ENCODE data around the gene CNR2.
"Not testable (repeated sequence)": the region's sequence is repeated elsewhere in the genome, so short reads cannot be mapped to it uniquely, and the experiment has no call there.

Gene CNR2

GRCh38 chr1:23902321-23903278, 10.6 kb downstream of the CNR2 start:
- ChIA-PET CTCF (interaction anchor here (0.7 kb wide), 1 partner anchor 131 kb away, joined by 3 read pairs; no protein-coding TSS in a partner anchor), POLR2A (no interaction called here)
- peaks cover 0 to 52% (median 34%) of the 10 kb centered on the region in 4 experiments for H3K4me1 ChIP-seq (ENCODE audit: control extremely low read depth in 1 of 4, control insufficient read depth in 4 of 4, insufficient read depth in 4 of 4, low read length in 3 of 4)

GRCh38 chr1:23900017-23900416, 13.1 kb downstream of the CNR2 start:
- H3K4me3 ChIP-seq (ENCODE audit: control insufficient read depth in 1 of 7, extremely low read depth in 1 of 7, insufficient read depth in 4 of 7, low read depth in 2 of 7, low read length in 6 of 7); DNase-seq; H3K36me3 ChIP-seq (ENCODE audit: control insufficient read depth in 4 of 4, insufficient read depth in 4 of 4, low read length in 3 of 4); H3K9me3 ChIP-seq (ENCODE audit: control extremely low read depth in 1 of 5, control insufficient read depth in 4 of 5, insufficient read depth in 2 of 5, low read depth in 1 of 5, low read length in 4 of 5); POLR2A ChIA-PET; H3K27ac ChIP-seq (ENCODE audit: insufficient read depth in 1 of 2, low read depth in 1 of 2, low read length in 2 of 2, poor library complexity in 1 of 2, severe bottlenecking in 2 of 2): not testable (repeated sequence)
- CTCF ChIA-PET = interaction anchor here (0.6 to 1.1 kb wide), 3 partner anchors 17 to 404 kb away, joined by 3 to 4 read pairs (median 3); no protein-coding TSS in a partner anchor
- WGBS (ENCODE audit: insufficient coverage) = 100% methylated on average over 2 of the region's 8 CpGs
- Histone ChIP-seq H3K27me3 (replicated peaks in 2 of 5; ENCODE audit: control insufficient read depth in 4 of 5, insufficient read depth in 5 of 5, low read length in 4 of 5) (peaks cover 0 to 37% (median 18%) of the 10 kb centered on the region in 5 experiments), H3K4me1 (ENCODE audit: control extremely low read depth in 1 of 4, control insufficient read depth in 4 of 4, insufficient read depth in 4 of 4, low read length in 3 of 4) (peaks cover 9 to 55% (median 45%) of the 10 kb centered on the region in 4 experiments)

More at GRCh38 chr1:23902321-23903278, 10.6 kb downstream of the CNR2 start:
- peaks cover 0 to 2% (median 0%) of the 10 kb centered on the region in 4 experiments for H3K36me3 ChIP-seq (ENCODE audit: control insufficient read depth in 4 of 4, insufficient read depth in 4 of 4, low read length in 3 of 4)
- no peaks in the 10 kb centered on the region for H3K9me3 ChIP-seq (ENCODE audit: control extremely low read depth in 1 of 5, control insufficient read depth in 4 of 5, insufficient read depth in 2 of 5, low read depth in 1 of 5, low read length in 4 of 5)
- H3K27ac ChIP-seq (ENCODE audit: insufficient read depth in 1 of 2, low read depth in 1 of 2, low read length in 2 of 2, poor library complexity in 1 of 2, severe bottlenecking in 2 of 2) = no peak overlapping the region
- WGBS (ENCODE audit: insufficient coverage) = 28% methylated on average over 77 of the region's 92 CpGs
- DNase-seq = peak in 1 of 3 donors; percentile 53
- H3K27me3 ChIP-seq (replicated peaks in 2 of 5; ENCODE audit: control insufficient read depth in 4 of 5, insufficient read depth in 5 of 5, low read length in 4 of 5) = peaks cover 0 to 37% (median 20%) of the 10 kb centered on the region in 5 experiments
- H3K4me3 ChIP-seq (ENCODE audit: control insufficient read depth in 1 of 7, extremely low read depth in 1 of 7, insufficient read depth in 4 of 7, low read depth in 2 of 7, low read length in 6 of 7) = peak overlapping the region in 6 of 7 experiments; percentile 20 to 61 (median 38)

GRCh38 chr1:23899070-23899469, 14.1 kb downstream of the CNR2 start:
- no peaks in the 10 kb centered on the region for H3K36me3 ChIP-seq (ENCODE audit: control insufficient read depth in 4 of 4, insufficient read depth in 4 of 4, low read length in 3 of 4)
- no peak overlapping the region for H3K27ac ChIP-seq (ENCODE audit: insufficient read depth in 1 of 2, low read depth in 1 of 2, low read length in 2 of 2, poor library complexity in 1 of 2, severe bottlenecking in 2 of 2)
- H3K4me3 ChIP-seq (ENCODE audit: control insufficient read depth in 1 of 7, extremely low read depth in 1 of 7, insufficient read depth in 4 of 7, low read depth in 2 of 7, low read length in 6 of 7) = peak overlapping the region in 1 of 7 experiments; percentile 28
- H3K9me3 ChIP-seq (ENCODE audit: control extremely low read depth in 1 of 5, control insufficient read depth in 4 of 5, insufficient read depth in 2 of 5, low read depth in 1 of 5, low read length in 4 of 5) = no peaks in the 10 kb centered on the region
- POLR2A ChIA-PET = no interaction called here
- peak; percentile 85 to 97 (median 96) for DNase-seq
- peaks cover 9 to 50% (median 42%) of the 10 kb centered on the region in 4 experiments for H3K4me1 ChIP-seq (ENCODE audit: control extremely low read depth in 1 of 4, control insufficient read depth in 4 of 4, insufficient read depth in 4 of 4, low read length in 3 of 4)
- CTCF ChIA-PET = interaction anchor here (1.0 to 1.4 kb wide), 3 partner anchors 18 to 207 kb away, joined by 3 to 4 read pairs (median 4); partner anchors contain the start of gene RPL11
- peaks cover 0 to 31% (median 14%) of the 10 kb centered on the region in 5 experiments for H3K27me3 ChIP-seq (replicated peaks in 2 of 5; ENCODE audit: control insufficient read depth in 4 of 5, insufficient read depth in 5 of 5, low read length in 4 of 5)
- WGBS (ENCODE audit: insufficient coverage) = 0% methylated on average over 2 of the region's 3 CpGs

DNA sequence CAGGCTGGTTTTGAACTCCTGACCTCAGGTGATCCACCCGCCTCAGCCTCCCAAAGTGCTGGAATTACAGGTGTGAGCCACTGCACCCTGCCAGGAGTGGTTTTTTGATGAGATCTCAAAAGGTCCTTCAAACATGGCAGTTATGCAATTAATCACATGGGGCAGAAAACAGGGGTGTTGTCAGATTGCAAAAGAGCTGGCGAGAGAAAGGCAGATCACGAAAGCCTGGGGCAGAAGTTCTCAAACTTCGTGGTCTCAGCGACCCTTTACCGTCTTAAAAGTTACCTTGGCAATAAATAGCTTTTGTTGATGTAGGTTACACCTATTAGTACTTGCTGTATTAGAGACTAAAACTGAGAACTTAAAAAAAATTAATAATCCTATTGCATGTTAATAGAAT, 16.1 kb downstream of the CNR2 start:
- H3K27ac ChIP-seq (ENCODE audit: insufficient read depth in 1 of 2, low read depth in 1 of 2, low read length in 2 of 2, poor library complexity in 1 of 2, severe bottlenecking in 2 of 2) = no peak overlapping the region
- DNase-seq = peak in 2 of 3 donors; percentile 74 to 81
- CTCF ChIA-PET = interaction anchor here (0.5 to 3.1 kb wide), 10 partner anchors 9 to 257 kb away, joined by 3 to 18 read pairs (median 4); no protein-coding TSS in a partner anchor
- WGBS (ENCODE audit: insufficient coverage) = 33% methylated on average over 4 of the region's 6 CpGs
- H3K27me3 ChIP-seq (replicated peaks in 2 of 5; ENCODE audit: control insufficient read depth in 4 of 5, insufficient read depth in 5 of 5, low read length in 4 of 5) = peaks cover 0 to 12% (median 0%) of the 10 kb centered on the region in 5 experiments
- H3K9me3 ChIP-seq (ENCODE audit: control extremely low read depth in 1 of 5, control insufficient read depth in 4 of 5, insufficient read depth in 2 of 5, low read depth in 1 of 5, low read length in 4 of 5) = no peaks in the 10 kb centered on the region
- no peaks in the 10 kb centered on the region for H3K36me3 ChIP-seq (ENCODE audit: control insufficient read depth in 4 of 4, insufficient read depth in 4 of 4, low read length in 3 of 4)
- H3K4me1 ChIP-seq (ENCODE audit: control extremely low read depth in 1 of 4, control insufficient read depth in 4 of 4, insufficient read depth in 4 of 4, low read length in 3 of 4) = peaks cover 9 to 49% (median 31%) of the 10 kb centered on the region in 4 experiments
- no peak overlapping the region for H3K4me3 ChIP-seq (ENCODE audit: control insufficient read depth in 1 of 7, extremely low read depth in 1 of 7, insufficient read depth in 4 of 7, low read depth in 2 of 7, low read length in 6 of 7)
- POLR2A ChIA-PET = interaction anchor here (0.6 to 1.6 kb wide), 6 partner anchors 12 to 86 kb away, joined by 3 to 6 read pairs (median 3); partner anchors contain the start of gene PNRC2

GRCh38 chr1:23896491-23896890, 16.7 kb downstream of the CNR2 start:
- peak in 2 of 3 donors; percentile 92 to 93 for DNase-seq
- ChIA-PET CTCF (interaction anchor here (0.6 to 3.1 kb wide), 8 partner anchors 10 to 125 kb away, joined by 3 to 18 read pairs (median 5); partner anchors contain the start of gene CNR2), POLR2A (interaction anchor here (0.6 to 1.6 kb wide), 3 partner anchors 13 to 72 kb away, joined by 3 to 6 read pairs (median 3); no protein-coding TSS in a partner anchor)
- no peaks in the 10 kb centered on the region for H3K36me3 ChIP-seq (ENCODE audit: control insufficient read depth in 4 of 4, insufficient read depth in 4 of 4, low read length in 3 of 4)
- H3K27me3 ChIP-seq (replicated peaks in 2 of 5; ENCODE audit: control insufficient read depth in 4 of 5, insufficient read depth in 5 of 5, low read length in 4 of 5) = peaks cover 0 to 6% (median 0%) of the 10 kb centered on the region in 5 experiments
- H3K4me1 ChIP-seq (ENCODE audit: control extremely low read depth in 1 of 4, control insufficient read depth in 4 of 4, insufficient read depth in 4 of 4, low read length in 3 of 4) = peaks cover 9 to 54% (median 31%) of the 10 kb centered on the region in 4 experiments
- H3K9me3 ChIP-seq (ENCODE audit: control extremely low read depth in 1 of 5, control insufficient read depth in 4 of 5, insufficient read depth in 2 of 5, low read depth in 1 of 5, low read length in 4 of 5) = no peaks in the 10 kb centered on the region
- no peak overlapping the region for H3K4me3 ChIP-seq (ENCODE audit: control insufficient read depth in 1 of 7, extremely low read depth in 1 of 7, insufficient read depth in 4 of 7, low read depth in 2 of 7, low read length in 6 of 7)
- WGBS (ENCODE audit: insufficient coverage) = no CpG with 5 or more reads among the region's 3 CpGs
- H3K27ac ChIP-seq (ENCODE audit: insufficient read depth in 1 of 2, low read depth in 1 of 2, low read length in 2 of 2, poor library complexity in 1 of 2, severe bottlenecking in 2 of 2) = no peak overlapping the region

DNA sequence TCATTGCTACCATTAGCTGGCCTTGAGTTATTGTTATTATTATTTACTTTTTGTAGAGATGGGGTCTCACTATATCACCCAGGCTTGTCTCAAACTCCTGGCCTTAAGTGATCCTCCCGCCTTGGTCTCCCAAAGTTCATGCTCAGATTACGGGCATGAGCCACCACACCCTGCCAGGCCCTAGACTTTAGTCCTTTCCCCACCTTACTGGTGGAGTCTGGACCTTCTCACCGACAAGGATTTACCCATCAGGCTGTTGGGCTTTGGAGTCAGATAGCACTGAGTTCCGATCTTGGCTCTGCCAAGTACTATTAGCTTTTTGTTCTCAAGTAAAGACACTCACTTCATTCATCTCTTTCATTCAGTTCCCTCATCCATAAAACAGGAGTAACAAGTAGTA, 17.2 kb downstream of the CNR2 start:
- Histone ChIP-seq H3K4me1 (ENCODE audit: control extremely low read depth in 1 of 4, control insufficient read depth in 4 of 4, insufficient read depth in 4 of 4, low read length in 3 of 4) (peaks cover 9 to 54% (median 31%) of the 10 kb centered on the region in 4 experiments), H3K9me3 (ENCODE audit: control extremely low read depth in 1 of 5, control insufficient read depth in 4 of 5, insufficient read depth in 2 of 5, low read depth in 1 of 5, low read length in 4 of 5) (no peaks in the 10 kb centered on the region), H3K36me3 (ENCODE audit: control insufficient read depth in 4 of 4, insufficient read depth in 4 of 4, low read length in 3 of 4) (no peaks in the 10 kb centered on the region), H3K4me3 (ENCODE audit: control insufficient read depth in 1 of 7, extremely low read depth in 1 of 7, insufficient read depth in 4 of 7, low read depth in 2 of 7, low read length in 6 of 7) (no peak overlapping the region), H3K27ac (ENCODE audit: insufficient read depth in 1 of 2, low read depth in 1 of 2, low read length in 2 of 2, poor library complexity in 1 of 2, severe bottlenecking in 2 of 2) (no peak overlapping the region), H3K27me3 (replicated peaks in 2 of 5; ENCODE audit: control insufficient read depth in 4 of 5, insufficient read depth in 5 of 5, low read length in 4 of 5) (peaks cover 0 to 2% (median 0%) of the 10 kb centered on the region in 5 experiments)
- ChIA-PET CTCF (interaction anchor here (0.6 to 3.1 kb wide), 7 partner anchors 9 to 125 kb away, joined by 3 to 18 read pairs (median 5); partner anchors contain the start of gene CNR2), POLR2A (interaction anchor here (0.6 kb wide), 1 partner anchor 10 kb away, joined by 3 read pairs; no protein-coding TSS in a partner anchor)
- 90% methylated on average over 4 of the region's 4 CpGs for WGBS (ENCODE audit: insufficient coverage)
- DNase-seq = no peak
